A549 (cell line): ENCODE results near the gene HBG2.

Experiments used
- CHD2 ChIP-seq: fragments of 150-350 bp; IDR thresholded peaks from 2 replicates; pipeline ENCODE4 v1.6.1; 2014; ENCODE audit warnings: low read length; ENCODE audit not compliant: partially characterized antibody
- CTCF ChIP-seq: fragments of >200 bp; sonication (Bioruptor Twin); formaldehyde crosslinking; IDR thresholded peaks from 3 replicates; pipeline ENCODE4 v1.5.1; 2016
- E2F6 ChIP-seq: IDR thresholded peaks from 2 replicates; pipeline ENCODE4 v1.6.1; 2012; ENCODE audit warnings: low read depth, borderline replicate concordance
- EP300 ChIP-seq, 2 experiments: fragments of >200 bp; sonication (Bioruptor Twin); formaldehyde crosslinking; IDR thresholded peaks; 2 replicates in 1 of 2; 3 replicates in 1 of 2; pipeline ENCODE4 v1.6.1; 2016 to 2017
- ESRRA ChIP-seq: fragments of 150-350 bp; IDR thresholded peaks from 2 replicates; pipeline ENCODE4 v1.6.1; 2014; ENCODE audit warnings: mild to moderate bottlenecking, low read length, borderline replicate concordance
- FOSL2 ChIP-seq, 2 experiments: fragments of 450-650 bp in 1 of 2; fragments of >200 bp in 1 of 2; sonication (Bioruptor Twin) in 1 of 2; formaldehyde crosslinking; IDR thresholded peaks; 2 replicates each; pipeline versions ENCODE4 v1.5.0 to v1.6.1; 2016 to 2020; ENCODE audit warnings: mild to moderate bottlenecking in 1 of 2, moderate library complexity in 1 of 2
- MAZ ChIP-seq: fragments of 150-350 bp; IDR thresholded peaks from 2 replicates; pipeline ENCODE4 v1.6.1; 2014; ENCODE audit warnings: antibody characterized with exemption, low read depth, low read length, borderline replicate concordance
- POLR2A ChIP-seq: IDR thresholded peaks from 2 replicates; pipeline ENCODE4 v1.6.1; 2012; ENCODE audit warnings: mild to moderate bottlenecking, low read length
- RAD21 ChIP-seq, 2 experiments: fragments of >200 bp in 1 of 2; sonication (Bioruptor Twin) in 1 of 2; formaldehyde crosslinking in 1 of 2; IDR thresholded peaks in 1 of 2; conservative IDR thresholded peaks in 1 of 2; 2 replicates in 1 of 2; 3 replicates in 1 of 2; pipeline ENCODE4 v1.6.1; 2012 to 2018; ENCODE audit warnings: inconsistent platforms in 1 of 2
- SMC3 ChIP-seq: fragments of >200 bp; sonication (Bioruptor Twin); formaldehyde crosslinking; IDR thresholded peaks from 3 replicates; pipeline ENCODE4 v1.6.1; 2018; ENCODE audit warnings: inconsistent platforms
- TF ChIP-seq, protein P1 (sequence below): IDR thresholded peaks from 2 replicates; pipeline ENCODE4 v1.6.1; 2012

- no peak for TF ChIP-seq E2F6
- no peak for TF ChIP-seq CTCF
- no peak for TF ChIP-seq MAZ
- TF ChIP-seq ESRRA, result no peak
- no peak for TF ChIP-seq POLR2A
- no peak for TF ChIP-seq FOSL2 (IDR thresholded peaks at IDR 0.05)
- TF ChIP-seq FOSL2 (CRISPR knock-in tag; IDR thresholded peaks at IDR 0.05), result no peak
- no peak for TF ChIP-seq RAD21 (conservative IDR thresholded peaks at IDR 0.05 in 1 of 2, IDR thresholded peaks at IDR 0.05 in 1 of 2)
- no peak for TF ChIP-seq SMC3
- TF ChIP-seq CHD2, result no peak
- no peak for TF ChIP-seq EP300 (IDR thresholded peaks at IDR 0.05)
- TF ChIP-seq, protein P1, sequence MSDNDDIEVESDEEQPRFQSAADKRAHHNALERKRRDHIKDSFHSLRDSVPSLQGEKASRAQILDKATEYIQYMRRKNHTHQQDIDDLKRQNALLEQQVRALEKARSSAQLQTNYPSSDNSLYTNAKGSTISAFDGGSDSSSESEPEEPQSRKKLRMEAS, result no peak
These were observed 2.2 kb downstream of the HBG2 start for GRCh38 chr11:5252192-5252918.
